ENCODE results near the gene PCSK2. TPM values are rescaled to one million over a fixed set of nuclear protein-coding genes. Genes with fewer than 3 reads are reported as not detected.

The PCSK2 gene
- total RNA-seq, 1 donor from 2014 or later, result not detected

- H3K27ac Mint-ChIP-seq, result no peak overlapping the region
- H3K4me1 Mint-ChIP-seq (ENCODE audit: low read depth), result no peaks in the 10 kb centered on the region
- no peak overlapping the region for H3K4me3 Mint-ChIP-seq (ENCODE audit: low read depth)
- peaks cover 5% of the 10 kb centered on the region for H3K9me3 Mint-ChIP-seq
- no peaks in the 10 kb centered on the region for H3K36me3 Mint-ChIP-seq (ENCODE audit: low read depth)
- no peak for DNase-seq (ENCODE audit: low spot score)
- intact Hi-C loops (cut with micrococcal nuclease), result no loop called here
- H3K27me3 Mint-ChIP-seq (ENCODE audit: low read depth), result no peaks in the 10 kb centered on the region
Measured at GRCh38 chr20:17282501-17282900, 55.7 kb downstream of the PCSK2 start.

DNA sequence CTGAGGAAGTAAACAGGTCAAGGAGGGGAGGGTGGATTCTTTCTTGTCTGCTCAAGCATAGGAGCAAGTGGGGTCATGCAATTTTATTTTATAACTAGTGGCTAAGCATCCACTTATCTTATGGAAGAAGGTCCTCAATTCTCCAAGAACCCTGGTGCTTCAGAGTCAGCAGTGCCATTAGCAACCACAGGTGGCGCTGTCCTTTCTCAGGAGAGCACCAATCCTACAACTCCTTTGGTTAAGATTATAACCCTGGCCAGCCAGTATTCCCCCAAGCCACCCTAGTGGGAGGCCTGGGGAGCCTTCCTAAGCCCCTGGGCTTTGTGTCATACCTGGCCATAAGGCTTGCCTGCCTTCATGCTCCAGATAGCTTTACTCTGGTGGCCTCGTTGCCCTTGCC lies 60.7 kb downstream of the PCSK2 start:
- Mint-ChIP-seq H3K4me1 (ENCODE audit: low read depth) (no peaks in the 10 kb centered on the region), H3K36me3 (ENCODE audit: low read depth) (no peaks in the 10 kb centered on the region), H3K4me3 (ENCODE audit: low read depth) (no peak overlapping the region), H3K27ac (no peak overlapping the region), H3K9me3 (no peaks in the 10 kb centered on the region), H3K27me3 (ENCODE audit: low read depth) (no peaks in the 10 kb centered on the region)
- intact Hi-C loops (cut with micrococcal nuclease), result no loop called here
- DNase-seq (ENCODE audit: low spot score), result no peak

DNA sequence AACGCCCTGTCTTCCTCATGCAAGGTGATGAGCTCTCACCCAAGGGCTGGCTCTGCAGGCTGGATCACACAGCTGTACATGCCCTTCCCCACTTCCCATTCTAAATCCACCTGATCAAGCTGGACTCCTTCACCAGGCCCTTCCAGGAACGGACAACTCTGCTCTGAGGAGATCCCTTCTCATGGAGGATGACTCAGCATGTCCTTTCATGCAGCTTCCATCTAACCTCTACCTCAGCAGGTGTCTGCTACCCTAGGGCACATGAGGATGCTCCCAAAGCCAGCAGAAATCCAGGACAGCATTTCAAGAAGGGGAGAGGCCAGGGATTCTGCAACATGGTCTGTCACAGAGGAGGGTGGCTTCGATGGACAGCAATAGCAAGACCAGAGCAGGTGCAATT lies 61.2 kb downstream of the PCSK2 start:
- no peaks in the 10 kb centered on the region for H3K36me3 Mint-ChIP-seq (ENCODE audit: low read depth)
- H3K4me1 Mint-ChIP-seq (ENCODE audit: low read depth), result no peaks in the 10 kb centered on the region
- intact Hi-C loops (cut with micrococcal nuclease), result no loop called here
- no peak for DNase-seq (ENCODE audit: low spot score)
- no peak overlapping the region for H3K27ac Mint-ChIP-seq
- H3K4me3 Mint-ChIP-seq (ENCODE audit: low read depth), result no peak overlapping the region
- H3K9me3 Mint-ChIP-seq, result no peaks in the 10 kb centered on the region
- H3K27me3 Mint-ChIP-seq (ENCODE audit: low read depth), result no peaks in the 10 kb centered on the region

DNA sequence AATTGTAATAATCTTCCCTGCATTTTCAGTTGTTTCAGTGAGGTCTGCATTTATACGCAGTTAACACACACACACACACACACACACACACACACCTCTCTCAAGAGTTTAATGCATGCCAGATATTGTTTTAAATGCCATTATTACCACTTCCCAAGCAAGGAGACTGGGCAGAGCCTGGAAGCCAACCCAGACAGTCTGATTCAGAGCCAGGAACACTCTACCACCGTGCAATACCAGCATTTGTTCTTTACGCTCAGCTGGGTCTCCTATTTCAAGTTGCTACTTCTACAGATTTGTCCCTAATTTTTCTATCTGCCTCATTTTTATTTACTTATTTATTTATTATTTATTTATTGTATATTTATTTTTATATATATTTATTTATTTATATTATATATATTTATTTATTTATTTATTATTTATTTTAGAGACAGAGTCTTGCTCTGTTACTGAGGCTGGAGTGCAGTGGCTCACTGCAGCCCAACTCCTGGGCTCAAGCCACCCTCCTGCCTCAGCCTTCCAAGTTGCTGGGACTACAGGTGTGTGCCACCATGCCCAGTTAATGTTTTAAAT lies 68.4 kb downstream of the PCSK2 start:
- DNase-seq (ENCODE audit: low spot score), result no peak
- H3K36me3 Mint-ChIP-seq (ENCODE audit: low read depth), result no peaks in the 10 kb centered on the region
- no peaks in the 10 kb centered on the region for H3K9me3 Mint-ChIP-seq
- no peaks in the 10 kb centered on the region for H3K27me3 Mint-ChIP-seq (ENCODE audit: low read depth)
- H3K4me3 Mint-ChIP-seq (ENCODE audit: low read depth), result no peak overlapping the region
- no peaks in the 10 kb centered on the region for H3K4me1 Mint-ChIP-seq (ENCODE audit: low read depth)
- no peak overlapping the region for H3K27ac Mint-ChIP-seq
- intact Hi-C loops (cut with micrococcal nuclease), result no loop called here

- H3K36me3 Mint-ChIP-seq (ENCODE audit: low read depth), result no peaks in the 10 kb centered on the region
- intact Hi-C loops (cut with micrococcal nuclease), result no loop called here
- H3K27me3 Mint-ChIP-seq (ENCODE audit: low read depth), result no peaks in the 10 kb centered on the region
- no peaks in the 10 kb centered on the region for H3K4me1 Mint-ChIP-seq (ENCODE audit: low read depth)
- DNase-seq (ENCODE audit: low spot score), result no peak
- no peak overlapping the region for H3K27ac Mint-ChIP-seq
- H3K4me3 Mint-ChIP-seq (ENCODE audit: low read depth), result no peak overlapping the region
- no peaks in the 10 kb centered on the region for H3K9me3 Mint-ChIP-seq
Measured at GRCh38 chr20:17295991-17296390, 69.2 kb downstream of the PCSK2 start.

DNA sequence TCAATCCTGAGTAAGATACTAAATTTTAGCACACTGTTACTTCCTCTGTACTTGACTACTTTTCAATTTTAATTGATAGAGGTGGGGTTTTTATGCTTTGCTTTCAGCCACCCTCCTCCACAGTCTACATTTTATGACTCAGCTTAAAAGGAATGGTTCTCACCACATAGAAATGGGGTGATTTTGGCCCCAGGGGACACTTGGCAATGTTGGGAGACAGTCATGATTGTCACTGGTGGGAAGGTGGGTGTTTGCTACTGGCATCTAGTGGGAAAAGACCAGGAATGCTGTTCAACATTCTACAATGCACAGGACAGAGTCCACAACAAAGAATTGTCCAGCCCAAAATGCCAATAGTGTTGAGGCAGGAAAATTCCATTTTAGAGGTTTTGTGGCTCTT lies 71.3 kb downstream of the PCSK2 start:
- Mint-ChIP-seq H3K36me3 (ENCODE audit: low read depth) (no peaks in the 10 kb centered on the region), H3K27me3 (ENCODE audit: low read depth) (no peaks in the 10 kb centered on the region), H3K4me1 (ENCODE audit: low read depth) (no peaks in the 10 kb centered on the region), H3K9me3 (no peaks in the 10 kb centered on the region), H3K27ac (no peak overlapping the region), H3K4me3 (ENCODE audit: low read depth) (no peak overlapping the region)
- intact Hi-C loops (cut with micrococcal nuclease), result no loop called here
- no peak for DNase-seq (ENCODE audit: low spot score)

DNA sequence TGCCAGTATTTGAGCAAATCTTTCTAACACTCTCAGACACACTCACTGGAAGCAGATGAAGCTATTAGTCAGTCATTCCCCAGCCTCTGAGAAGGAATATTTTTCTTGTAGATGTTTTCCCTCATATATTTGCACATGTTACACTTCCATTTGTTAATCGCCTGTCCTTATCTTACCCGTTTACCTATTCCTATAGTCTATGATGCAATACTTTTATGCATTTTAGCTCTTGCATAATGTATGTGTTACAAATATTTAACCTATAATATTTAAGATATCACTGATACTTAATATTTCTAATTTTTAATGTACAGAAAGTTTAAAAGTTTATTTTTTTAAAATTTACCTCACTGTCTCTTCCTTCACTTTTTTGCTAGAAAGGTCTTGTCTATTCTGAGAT lies 71.9 kb downstream of the PCSK2 start:
- H3K4me1 Mint-ChIP-seq (ENCODE audit: low read depth), result no peaks in the 10 kb centered on the region
- no peak overlapping the region for H3K27ac Mint-ChIP-seq
- intact Hi-C loops (cut with micrococcal nuclease), result no loop called here
- no peak overlapping the region for H3K4me3 Mint-ChIP-seq (ENCODE audit: low read depth)
- H3K9me3 Mint-ChIP-seq, result no peaks in the 10 kb centered on the region
- H3K36me3 Mint-ChIP-seq (ENCODE audit: low read depth), result no peaks in the 10 kb centered on the region
- H3K27me3 Mint-ChIP-seq (ENCODE audit: low read depth), result no peaks in the 10 kb centered on the region
- no peak for DNase-seq (ENCODE audit: low spot score)

- H3K27me3 Mint-ChIP-seq (ENCODE audit: low read depth), result no peaks in the 10 kb centered on the region
- no peaks in the 10 kb centered on the region for H3K4me1 Mint-ChIP-seq (ENCODE audit: low read depth)
- no peak overlapping the region for H3K27ac Mint-ChIP-seq
- no peaks in the 10 kb centered on the region for H3K36me3 Mint-ChIP-seq (ENCODE audit: low read depth)
- no peak overlapping the region for H3K4me3 Mint-ChIP-seq (ENCODE audit: low read depth)
- DNase-seq (ENCODE audit: low spot score), result no peak
- intact Hi-C loops (cut with micrococcal nuclease), result no loop called here
- H3K9me3 Mint-ChIP-seq, result no peaks in the 10 kb centered on the region
Measured at GRCh38 chr20:17300113-17300512, 73.3 kb downstream of the PCSK2 start.

GRCh38 chr20:17304774-17305173 lies 77.9 kb downstream of the PCSK2 start:
- Mint-ChIP-seq H3K36me3 (ENCODE audit: low read depth) (no peaks in the 10 kb centered on the region), H3K4me3 (ENCODE audit: low read depth) (no peak overlapping the region), H3K9me3 (peaks cover 5% of the 10 kb centered on the region), H3K4me1 (ENCODE audit: low read depth) (no peaks in the 10 kb centered on the region), H3K27ac (no peak overlapping the region), H3K27me3 (ENCODE audit: low read depth) (no peaks in the 10 kb centered on the region)
- intact Hi-C loops (cut with micrococcal nuclease), result no loop called here
- no peak for DNase-seq (ENCODE audit: low spot score)

- H3K36me3 Mint-ChIP-seq (ENCODE audit: low read depth), result no peaks in the 10 kb centered on the region
Measured at GRCh38 chr20:17306427-17306826, 79.6 kb downstream of the PCSK2 start.

GRCh38 chr20:17314264-17314663 lies 87.4 kb downstream of the PCSK2 start:
- intact Hi-C loops (cut with micrococcal nuclease), result no loop called here
- DNase-seq (ENCODE audit: low spot score), result no peak
- H3K9me3 Mint-ChIP-seq, result no peaks in the 10 kb centered on the region
- no peaks in the 10 kb centered on the region for H3K36me3 Mint-ChIP-seq (ENCODE audit: low read depth)
- H3K27me3 Mint-ChIP-seq (ENCODE audit: low read depth), result peaks cover 23% of the 10 kb centered on the region
- H3K4me3 Mint-ChIP-seq (ENCODE audit: low read depth), result no peak overlapping the region
- no peak overlapping the region for H3K27ac Mint-ChIP-seq
- H3K4me1 Mint-ChIP-seq (ENCODE audit: low read depth), result no peaks in the 10 kb centered on the region

More at GRCh38 chr20:17306427-17306826, 79.6 kb downstream of the PCSK2 start:
- no peak overlapping the region for H3K27ac Mint-ChIP-seq
- H3K4me3 Mint-ChIP-seq (ENCODE audit: low read depth), result no peak overlapping the region
- no peaks in the 10 kb centered on the region for H3K4me1 Mint-ChIP-seq (ENCODE audit: low read depth)
- no peak for DNase-seq (ENCODE audit: low spot score)
- no peaks in the 10 kb centered on the region for H3K27me3 Mint-ChIP-seq (ENCODE audit: low read depth)
- intact Hi-C loops (cut with micrococcal nuclease), result no loop called here
- peaks cover 5% of the 10 kb centered on the region for H3K9me3 Mint-ChIP-seq

- intact Hi-C loops (cut with micrococcal nuclease), result no loop called here
- no peak overlapping the region for H3K27ac Mint-ChIP-seq
- H3K9me3 Mint-ChIP-seq, result no peaks in the 10 kb centered on the region
- no peaks in the 10 kb centered on the region for H3K4me1 Mint-ChIP-seq (ENCODE audit: low read depth)
- peaks cover 23% of the 10 kb centered on the region for H3K27me3 Mint-ChIP-seq (ENCODE audit: low read depth)
- DNase-seq (ENCODE audit: low spot score), result no peak
- H3K36me3 Mint-ChIP-seq (ENCODE audit: low read depth), result no peaks in the 10 kb centered on the region
- H3K4me3 Mint-ChIP-seq (ENCODE audit: low read depth), result no peak overlapping the region
Measured at GRCh38 chr20:17315407-17316231, 88.8 kb downstream of the PCSK2 start.

- Mint-ChIP-seq H3K27ac (no peak overlapping the region), H3K36me3 (ENCODE audit: low read depth) (no peaks in the 10 kb centered on the region), H3K27me3 (ENCODE audit: low read depth) (peaks cover 23% of the 10 kb centered on the region), H3K4me3 (ENCODE audit: low read depth) (no peak overlapping the region), H3K9me3 (no peaks in the 10 kb centered on the region), H3K4me1 (ENCODE audit: low read depth) (no peaks in the 10 kb centered on the region)
- intact Hi-C loops (cut with micrococcal nuclease), result no loop called here
- DNase-seq (ENCODE audit: low spot score), result no peak
Measured at GRCh38 chr20:17316316-17317038, 89.6 kb downstream of the PCSK2 start.

All from activated T-helper 2 cell treated with anti-CD3 and anti-CD28 coated beads, Interferon-gamma antibody, Interleukin-2, Interleukin-4, amounts not matched to agents 10 μg/mL and 5 μg/mL and 100 μg/mL, durations not matched to agents 14 hours and 24 hours and 36 hours (primary cell).